HG03135 (cell line): Measurements from ENCODE around the gene PIK3CD.
"Not testable (repeated sequence)": the region's sequence is repeated elsewhere in the genome, so short reads cannot be mapped to it uniquely, and the experiment has no call there.

Source experiments
- ATAC-seq: cut with Tn5 transposase; IDR thresholded peaks from one replicate; pipeline ENCODE4 v1.9.1; 2021; ENCODE audit warnings: mild to moderate bottlenecking, moderate library complexity; ENCODE audit not compliant: unreplicated experiment

Gene PIK3CD

DNA sequence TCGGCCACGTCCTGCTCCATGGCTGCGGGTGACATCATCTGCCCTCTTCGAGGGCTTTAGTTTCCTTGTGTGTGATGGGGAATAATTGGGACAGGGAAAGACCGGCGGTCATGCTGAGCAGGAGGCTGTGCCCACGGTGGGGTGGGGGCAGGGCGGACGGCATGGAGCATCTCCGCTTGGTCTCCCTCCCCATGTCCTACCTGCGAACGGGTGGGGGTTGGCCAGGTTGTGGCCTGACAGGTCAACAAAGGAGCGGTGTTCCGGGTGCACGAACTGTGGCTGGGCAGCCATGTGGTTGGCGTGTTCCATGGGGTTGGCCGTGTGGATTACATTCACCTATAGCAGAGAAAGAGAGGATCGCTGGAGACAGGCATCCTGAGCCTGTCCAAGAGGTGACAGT lies 80.0 kb downstream of the PIK3CD start:
- ATAC-seq: no peak

DNA sequence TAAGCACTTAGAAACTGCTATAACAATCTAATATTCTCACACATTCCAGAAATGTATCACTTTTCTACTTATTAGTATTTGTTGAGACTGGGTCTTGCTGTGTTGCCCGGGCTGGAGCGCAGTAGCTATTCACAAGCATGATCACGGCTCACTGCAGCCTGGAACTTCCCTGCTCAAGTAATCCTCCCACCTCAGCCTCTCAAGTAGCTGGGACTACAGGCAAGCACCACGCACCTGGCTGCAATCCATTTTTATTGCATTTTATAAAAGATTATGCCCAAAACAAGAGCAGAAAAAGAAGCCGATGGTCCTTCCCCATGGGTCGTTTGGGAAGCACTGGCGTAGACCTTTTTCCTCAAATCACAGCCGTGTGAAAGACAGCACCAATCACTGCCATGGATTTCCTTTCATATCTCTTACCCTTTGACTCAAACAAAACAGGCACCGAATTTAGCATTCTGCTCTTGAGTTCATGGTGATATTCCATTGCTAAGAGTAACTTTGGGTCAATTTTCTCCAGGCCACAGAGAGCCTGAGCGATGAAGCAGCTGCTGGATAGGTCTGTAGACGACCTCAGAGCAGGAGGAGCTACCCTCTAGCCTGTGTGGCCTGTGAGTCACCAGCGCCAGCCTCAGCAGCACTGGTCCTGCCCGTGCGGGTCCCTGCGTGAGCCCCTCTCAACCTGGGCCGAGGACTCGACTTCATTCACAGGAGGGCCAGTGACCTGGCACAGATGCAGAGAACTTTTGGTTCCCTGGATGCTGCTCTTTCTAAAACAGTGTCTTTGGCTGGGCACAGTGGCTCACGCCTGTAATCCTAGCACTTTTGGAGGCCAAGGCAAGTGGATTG lies 80.8 kb downstream of the PIK3CD start:
- no peak for ATAC-seq

DNA sequence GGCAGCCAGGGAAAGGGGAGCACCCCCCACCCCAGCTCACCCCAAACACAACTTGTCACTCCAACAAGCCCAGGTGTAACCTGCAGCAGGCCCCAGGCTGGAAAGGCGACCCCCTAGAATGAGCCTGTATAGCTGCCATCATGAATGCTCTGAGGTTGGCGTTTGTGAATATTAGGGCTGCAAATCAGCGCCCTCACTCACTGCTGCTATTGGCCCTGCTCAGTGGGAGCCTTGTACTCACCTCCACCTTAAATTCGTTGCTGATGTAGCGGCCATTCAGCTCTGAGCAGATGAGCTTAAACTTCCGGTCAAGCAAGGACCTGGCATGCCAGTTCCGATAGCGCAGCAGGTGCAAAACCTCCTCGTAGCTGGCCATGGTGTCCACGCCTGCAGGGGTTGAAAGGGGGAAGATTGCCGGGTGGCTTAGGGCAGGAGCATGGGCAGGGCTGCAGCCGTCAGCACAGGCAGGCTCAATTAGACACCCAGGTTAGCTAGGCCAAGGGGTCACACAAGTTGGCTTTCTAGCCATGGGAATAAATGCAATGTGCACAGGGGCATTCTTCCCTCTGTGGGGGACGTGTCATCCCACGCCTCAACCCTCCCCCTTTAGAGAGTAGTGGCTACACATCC lies 81.7 kb downstream of the PIK3CD start:
- no peak for ATAC-seq

DNA sequence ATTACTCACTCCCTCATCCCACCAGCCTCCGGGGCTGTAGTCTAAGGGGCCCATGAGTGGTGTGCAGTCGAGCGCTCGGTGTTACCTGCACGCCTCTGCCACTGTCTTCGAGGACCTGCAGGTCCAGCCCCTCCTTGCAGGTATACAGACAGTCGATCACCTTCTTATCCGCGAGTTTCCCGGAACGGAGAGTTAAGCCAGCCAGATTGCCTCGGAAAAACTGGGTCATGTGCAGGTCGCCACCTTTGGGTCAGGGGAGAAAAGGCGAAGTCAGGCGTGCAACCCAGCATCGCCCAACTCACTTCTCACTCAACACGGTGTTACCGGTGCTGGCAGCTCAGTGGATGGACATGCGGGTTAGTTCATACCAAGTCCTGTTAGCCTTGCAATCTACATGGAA lies 84.3 kb downstream of the PIK3CD start:
- ATAC-seq: no peak

DNA sequence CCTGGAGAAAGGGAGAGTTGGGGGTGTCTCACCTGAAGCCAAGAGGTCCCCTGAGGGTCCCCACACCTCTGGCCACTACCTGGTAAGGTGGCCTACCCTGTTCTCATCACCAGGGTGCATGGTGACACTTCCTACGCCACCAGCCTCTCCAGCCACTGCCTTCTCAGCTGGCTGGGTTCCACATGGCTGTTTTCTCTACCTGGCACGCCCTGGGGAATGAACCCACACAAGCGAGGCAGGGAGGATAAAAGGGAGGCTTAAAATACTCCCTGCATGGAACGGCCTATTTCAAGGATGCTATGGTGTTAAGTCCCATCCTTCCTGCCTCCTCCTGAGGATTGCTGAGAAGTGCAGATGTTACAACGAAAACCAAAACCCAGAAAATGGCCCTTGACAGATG lies 84.7 kb downstream of the PIK3CD start:
- ATAC-seq: no peak

DNA sequence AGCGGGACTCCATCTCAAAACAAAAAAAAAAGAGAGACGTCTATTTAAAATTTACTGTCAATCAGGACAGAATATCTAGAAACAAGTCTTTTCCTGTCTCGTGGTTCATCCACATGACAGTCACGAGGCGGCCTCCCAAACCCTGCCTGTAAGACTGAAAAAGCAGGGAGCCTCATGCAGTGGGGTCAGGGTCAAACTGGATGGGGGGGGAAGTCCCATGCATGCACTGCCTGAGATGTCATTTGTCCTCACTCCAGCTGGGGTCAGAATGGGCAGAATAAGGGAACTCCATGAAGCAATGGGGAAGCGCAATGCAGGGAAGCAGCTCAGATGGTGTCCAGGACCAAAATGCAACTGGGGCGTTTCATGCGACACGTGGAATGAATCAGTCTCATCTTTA lies 85.5 kb downstream of the PIK3CD start:
- no peak for ATAC-seq

DNA sequence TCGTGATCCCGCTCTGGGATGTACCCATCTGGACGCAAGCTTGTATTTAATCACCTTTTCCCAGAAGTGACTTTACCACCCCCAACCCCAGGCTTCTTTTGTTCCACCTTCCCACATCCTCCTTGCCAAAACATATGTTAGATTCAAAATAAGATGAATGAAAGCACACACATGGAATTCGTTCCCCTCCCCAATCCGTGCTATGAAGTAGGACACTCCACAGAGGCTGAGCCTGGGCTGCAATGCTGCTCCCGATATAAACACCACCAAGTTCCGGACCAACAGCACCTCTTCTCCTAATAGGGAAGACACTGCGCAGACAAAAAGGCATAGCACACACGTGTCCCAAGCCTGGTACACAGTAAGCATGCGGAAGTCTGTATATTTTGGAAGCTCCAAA lies 86.1 kb downstream of the PIK3CD start:
- ATAC-seq: no peak

DNA sequence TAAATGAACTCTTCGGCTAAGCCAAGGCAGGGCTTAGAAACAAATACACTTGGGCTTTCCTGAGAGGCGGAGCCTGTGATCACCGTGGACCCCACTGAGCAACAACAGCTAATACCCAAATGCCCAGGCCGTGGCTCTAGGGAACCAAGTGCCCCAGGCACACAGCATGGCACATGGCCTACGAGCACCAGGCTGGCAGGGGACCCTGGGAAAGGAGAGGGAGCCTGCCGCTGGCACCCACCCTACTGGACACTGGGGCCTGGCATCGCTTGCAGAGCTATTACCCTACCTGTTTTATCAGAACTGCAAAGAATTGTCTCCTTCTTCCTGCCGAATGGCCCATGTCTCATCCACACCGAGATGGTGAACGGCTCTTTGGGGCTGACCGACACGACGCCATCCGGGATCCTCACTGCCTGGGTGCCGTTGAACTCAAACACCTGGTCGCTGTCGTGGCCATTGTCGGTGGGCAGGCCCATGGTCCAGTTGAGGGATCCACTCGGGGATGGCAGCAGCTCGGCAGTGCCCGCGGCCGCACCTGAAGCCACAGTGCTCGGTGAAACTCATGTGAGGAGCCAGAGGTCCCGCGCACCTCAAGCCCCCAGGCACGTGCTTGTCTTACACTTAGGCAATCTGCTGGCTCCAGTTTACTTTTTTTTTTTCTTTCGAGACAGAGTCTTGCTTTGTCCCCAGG lies 92.7 kb downstream of the PIK3CD start:
- no peak for ATAC-seq

DNA sequence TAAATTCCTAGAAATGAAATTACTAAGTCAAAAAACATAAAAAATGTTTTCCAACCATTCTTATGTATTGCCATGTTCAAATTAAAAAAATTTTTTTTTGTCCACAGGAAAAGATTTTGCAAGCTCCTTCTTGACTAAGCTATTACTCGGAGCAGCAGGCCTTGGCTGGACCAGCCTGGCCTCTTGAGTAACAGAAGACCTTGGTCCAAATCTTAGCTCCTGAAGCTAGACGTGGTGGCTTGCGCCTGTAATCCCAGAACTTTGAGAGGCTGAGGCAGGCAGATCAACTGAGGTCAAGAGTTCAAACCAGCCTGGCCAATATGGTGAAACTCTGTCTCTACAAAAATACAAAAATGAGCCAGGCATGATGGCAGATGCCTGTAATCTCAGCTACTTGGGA lies 94.7 kb downstream of the PIK3CD start:
- no peak for ATAC-seq

DNA sequence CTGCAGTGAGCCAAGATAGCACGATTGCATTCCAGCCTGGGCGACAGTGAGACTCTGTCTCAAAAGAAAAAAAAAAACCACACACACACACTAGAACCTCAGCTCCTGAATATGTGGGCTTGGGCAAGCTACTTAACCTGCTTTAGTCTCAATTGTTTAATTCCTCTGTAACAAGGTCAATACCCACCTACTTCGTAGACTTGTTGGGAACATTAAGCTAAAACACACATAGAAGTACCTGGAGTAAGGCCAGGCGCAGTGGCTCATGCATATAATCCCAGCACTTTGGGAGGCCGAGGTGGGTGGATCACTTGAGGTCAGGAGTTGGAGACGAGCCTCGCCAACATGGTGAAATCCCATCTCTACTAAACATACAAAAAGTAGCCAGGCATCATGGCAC lies 95.1 kb downstream of the PIK3CD start:
- no peak for ATAC-seq

DNA sequence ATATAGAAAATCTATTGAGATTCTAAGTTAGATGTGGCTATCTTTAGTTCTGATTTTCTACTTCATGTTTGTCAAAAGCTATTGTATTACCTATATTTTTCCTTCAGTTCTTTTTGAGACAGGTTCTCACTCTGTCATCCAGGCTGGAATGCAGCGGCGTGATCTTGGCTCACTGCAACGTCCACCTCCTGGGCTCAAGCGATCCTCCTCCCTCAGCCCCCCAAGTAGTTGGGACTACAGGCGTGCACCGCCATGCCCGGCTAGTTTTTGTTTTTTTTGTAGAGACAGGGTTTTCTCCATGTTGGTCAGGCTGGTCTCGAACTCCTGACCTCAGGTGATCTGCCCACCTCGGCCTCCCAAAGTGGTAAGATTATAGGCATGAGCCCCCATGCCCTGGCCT lies 96.9 kb downstream of the PIK3CD start:
- ATAC-seq: not testable (repeated sequence)

DNA sequence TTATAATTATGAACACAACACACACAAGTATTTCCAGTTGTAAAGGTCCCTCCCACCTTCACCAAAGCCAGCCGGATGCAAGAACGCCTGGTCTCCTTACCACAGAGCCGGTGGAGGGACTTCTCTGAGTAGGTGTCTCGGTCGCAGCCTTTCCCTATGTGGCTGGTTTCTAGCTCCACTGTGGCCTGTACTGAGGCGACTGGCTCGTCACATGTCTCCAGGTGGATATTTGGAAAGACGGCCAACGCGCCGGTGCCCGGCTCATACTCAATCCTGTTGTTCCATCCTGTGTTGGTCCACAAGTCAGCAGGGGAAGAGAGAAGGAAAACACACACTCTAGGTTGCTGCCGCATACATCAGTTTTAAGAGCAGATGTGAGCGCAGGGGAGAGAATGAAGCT lies 97.8 kb downstream of the PIK3CD start:
- no peak for ATAC-seq

DNA sequence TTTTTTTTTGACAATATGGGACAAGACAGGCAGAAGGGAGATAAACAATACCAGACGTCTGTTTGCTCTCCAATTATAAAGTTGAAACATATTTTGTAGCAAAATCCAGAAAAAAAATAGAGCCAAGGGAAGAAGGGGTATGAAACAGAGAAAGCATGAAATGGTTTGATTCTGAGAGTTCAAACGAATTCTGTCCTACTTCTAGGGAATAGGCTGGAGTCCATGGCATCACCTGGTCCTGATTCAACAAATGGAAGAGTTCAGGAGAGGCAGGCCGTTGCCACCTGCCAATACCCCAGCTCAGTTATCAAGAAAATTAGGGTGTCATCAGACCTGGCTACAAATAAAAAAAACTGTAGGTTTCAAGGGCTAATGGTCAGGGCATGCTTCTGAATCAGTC lies 100.4 kb downstream of the PIK3CD start:
- ATAC-seq: no peak

DNA sequence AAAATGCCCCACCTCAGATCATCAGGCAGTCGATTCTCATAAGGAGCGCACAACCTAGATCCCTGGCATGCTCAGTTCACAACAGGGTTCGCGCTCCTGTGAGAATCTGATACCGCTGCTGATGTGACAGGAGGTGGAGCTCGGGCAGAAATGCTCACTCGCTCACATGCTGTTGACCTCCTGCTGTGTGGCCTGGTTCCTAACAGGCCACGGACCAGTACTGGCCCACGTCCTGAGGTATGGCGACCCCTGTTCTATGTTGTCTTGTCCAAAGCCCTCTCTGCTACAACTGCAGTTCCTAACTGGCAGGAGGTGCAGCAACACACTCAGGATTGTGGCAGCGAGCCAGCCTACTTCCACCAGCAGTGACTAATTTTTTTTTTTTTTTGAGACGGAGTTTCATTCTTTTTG lies 101.6 kb downstream of the PIK3CD start:
- no peak for ATAC-seq

DNA sequence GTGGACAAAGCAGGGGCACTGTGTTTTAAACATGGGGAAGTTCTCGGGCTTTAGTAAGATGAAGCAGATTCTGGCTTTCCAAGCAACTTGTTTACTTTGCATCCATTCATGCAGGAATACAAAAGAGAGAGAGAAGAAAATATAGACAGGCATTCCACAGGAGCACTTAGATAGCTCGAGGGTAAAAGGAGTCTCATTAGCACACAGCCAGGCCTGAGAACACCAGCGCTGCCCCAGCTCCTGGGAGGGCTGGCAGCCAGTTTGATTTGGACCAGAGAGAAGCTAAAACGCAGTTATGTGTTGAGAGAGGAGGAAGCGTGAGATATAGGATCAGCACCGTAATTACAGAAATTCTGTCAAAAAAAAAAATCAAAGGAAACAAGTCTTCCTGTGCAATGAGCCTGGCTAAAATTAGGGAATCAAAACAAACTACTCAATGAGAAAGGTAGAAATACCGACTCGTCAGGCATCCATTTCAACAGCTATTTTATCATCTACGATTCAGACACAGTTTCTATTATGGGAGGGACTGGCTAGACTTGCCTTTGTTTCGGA lies 104.0 kb downstream of the PIK3CD start:
- no peak for ATAC-seq

DNA sequence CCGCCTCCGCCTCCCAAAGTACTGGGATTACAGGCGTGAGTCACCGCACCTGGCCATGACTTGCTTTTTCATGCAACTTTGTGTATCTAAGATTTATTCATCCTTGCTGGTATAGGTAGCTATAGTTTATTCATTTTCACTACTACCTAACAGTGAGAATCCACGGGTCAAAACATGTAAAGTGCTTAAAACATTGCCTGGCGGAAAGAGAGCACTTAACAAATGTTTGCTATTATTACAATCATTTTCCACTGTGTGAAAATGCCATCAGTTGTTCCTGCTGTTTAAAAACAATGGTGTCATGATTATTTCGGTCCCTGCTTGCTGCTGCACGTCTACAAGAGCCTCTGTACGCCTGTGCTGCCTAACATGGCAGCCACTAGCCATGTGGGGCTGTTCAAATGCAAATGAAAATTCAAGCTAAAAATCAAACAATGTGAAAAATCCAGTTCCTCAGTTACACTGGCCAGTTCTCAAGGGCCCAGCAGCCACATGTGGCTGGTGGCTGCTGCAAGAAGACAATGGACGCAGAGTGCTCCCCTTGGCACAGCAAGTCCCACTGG lies 107.1 kb downstream of the PIK3CD start:
- no peak for ATAC-seq

DNA sequence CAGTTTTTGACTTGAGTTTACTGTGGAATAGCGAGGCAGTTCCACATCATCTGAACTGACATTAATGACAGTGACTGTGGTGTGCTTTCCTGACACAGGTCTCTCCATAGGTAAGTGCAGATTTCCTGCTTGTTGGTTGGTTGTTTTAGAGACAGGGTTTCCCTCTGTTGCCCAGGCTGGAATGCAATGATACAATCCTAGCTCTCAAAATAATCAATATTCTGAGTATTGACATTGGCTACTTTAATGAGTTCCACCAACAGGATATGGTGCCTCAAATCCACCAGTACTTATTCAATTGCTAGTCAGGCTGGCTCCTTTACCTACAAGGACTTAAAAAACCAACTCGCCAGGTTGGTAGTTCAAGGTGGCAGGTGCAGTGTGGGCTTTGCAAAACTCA lies 108.4 kb downstream of the PIK3CD start:
- ATAC-seq: no peak

DNA sequence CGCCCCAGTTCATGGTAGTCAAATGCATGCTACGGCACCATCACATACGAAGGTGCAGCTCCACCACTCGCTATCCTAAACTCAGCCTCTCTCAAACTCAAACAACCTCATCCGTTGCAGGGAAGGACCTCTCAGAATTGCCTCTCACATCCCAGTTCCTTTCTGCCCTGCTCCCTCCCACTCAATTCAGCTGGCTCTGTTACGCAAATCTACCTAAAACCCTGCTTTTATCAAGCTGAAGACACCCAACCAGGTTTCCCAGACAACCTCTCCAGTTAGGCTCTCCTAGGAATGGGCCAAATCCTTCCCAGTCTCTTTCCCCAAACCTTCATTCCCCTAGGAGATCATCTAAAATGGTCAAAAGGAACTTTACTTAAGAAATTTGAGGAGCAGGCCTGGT lies 109.3 kb downstream of the PIK3CD start:
- no peak for ATAC-seq

DNA sequence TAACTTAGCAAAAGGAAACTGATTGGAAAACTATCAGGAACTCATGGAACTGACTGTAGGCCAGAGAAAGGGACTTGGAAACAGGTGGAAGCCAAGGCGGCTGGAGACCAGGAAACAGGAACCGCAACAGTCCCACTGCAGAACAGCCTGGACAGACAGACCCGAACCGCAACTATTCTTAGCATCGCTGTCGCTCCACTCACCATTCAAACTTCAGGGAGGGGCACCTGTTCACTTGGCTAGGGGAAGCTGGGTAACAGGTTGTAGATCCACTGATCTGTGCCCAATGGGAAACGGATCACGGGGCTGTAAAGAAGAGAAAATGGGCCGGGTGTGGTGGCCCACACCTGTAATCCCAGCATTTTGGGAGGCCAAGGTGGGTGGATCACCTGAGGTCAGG lies 110.3 kb downstream of the PIK3CD start:
- no peak for ATAC-seq

DNA sequence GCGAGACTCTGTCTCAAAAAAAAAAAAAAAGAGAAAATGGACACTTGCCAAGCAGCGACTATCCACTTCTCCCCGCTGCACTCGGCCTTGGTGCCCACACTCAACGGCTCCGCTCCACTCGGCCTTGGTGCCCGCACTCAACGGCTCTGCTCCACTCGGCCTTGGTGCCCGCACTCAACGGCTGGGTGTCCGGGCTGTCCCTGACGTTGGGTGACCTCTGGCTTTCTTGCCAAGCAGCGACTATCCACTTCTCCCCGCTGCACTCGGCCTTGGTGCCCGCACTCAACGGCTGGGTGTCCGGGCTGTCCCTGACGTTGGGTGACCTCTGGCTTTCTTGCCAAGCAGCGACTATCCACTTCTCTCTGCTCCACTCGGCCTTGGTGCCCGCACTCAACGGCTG lies 110.9 kb downstream of the PIK3CD start:
- not testable (repeated sequence) for ATAC-seq

DNA sequence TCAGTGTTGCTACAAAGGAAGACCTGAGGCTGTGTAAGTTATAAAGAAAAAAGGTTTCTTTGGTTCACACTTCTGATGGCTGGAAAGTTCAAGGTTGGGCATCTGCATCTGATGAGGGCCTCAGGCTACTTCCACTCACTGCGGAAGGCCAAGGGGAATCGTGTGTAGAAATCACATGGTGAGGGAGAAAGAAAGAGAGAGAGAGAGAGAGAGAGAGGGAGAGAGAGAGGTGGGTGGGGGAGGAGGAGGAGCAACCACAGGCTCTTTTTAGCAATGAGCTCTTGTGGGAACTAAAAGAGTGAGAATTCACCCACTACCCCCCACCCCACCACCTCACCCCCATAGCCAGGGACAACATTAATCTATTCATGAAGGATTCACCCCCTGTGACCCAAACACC lies 112.4 kb downstream of the PIK3CD start:
- no peak for ATAC-seq
